Liver (tissue), 3 donors: ENCODE results near the gene SNRNP70.

ENCODE experiments used
- EGR1 ChIP-seq, 2 donors: IDR thresholded peaks; 2 replicates each; pipeline ENCODE4 v1.6.1; 2016 to 2018; ENCODE audit warnings: antibody characterized with exemption in 2 of 2, low read depth in 2 of 2
- FOXA1 ChIP-seq: IDR thresholded peaks from 2 replicates; pipeline ENCODE4 v1.6.1; 2016; ENCODE audit warnings: antibody characterized with exemption
- GABPA ChIP-seq, 2 donors: IDR thresholded peaks in 1 of 2; conservative IDR thresholded peaks in 1 of 2; 2 replicates each; pipeline ENCODE4 v1.6.1; 2016; ENCODE audit warnings: antibody characterized with exemption in 2 of 2, mild to moderate bottlenecking in 1 of 2, moderate library complexity in 1 of 2
- HNF4G ChIP-seq: IDR thresholded peaks from 2 replicates; pipeline ENCODE4 v1.6.1; 2016; ENCODE audit warnings: antibody characterized with exemption
- JUND ChIP-seq, 2 donors: IDR thresholded peaks; 2 replicates each; pipeline ENCODE4 v1.6.1; 2016; ENCODE audit warnings: antibody characterized with exemption in 2 of 2
- RAD21 ChIP-seq, 2 donors: IDR thresholded peaks; 2 replicates each; pipeline ENCODE4 v1.6.1; 2016; ENCODE audit warnings: antibody characterized with exemption in 2 of 2, mild to moderate bottlenecking in 2 of 2
- RXRA ChIP-seq, 2 donors: IDR thresholded peaks; 2 replicates each; pipeline ENCODE4 v1.6.1; 2017 to 2018; ENCODE audit warnings: antibody characterized with exemption in 2 of 2, mild to moderate bottlenecking in 1 of 2
- SP1 ChIP-seq: IDR thresholded peaks from 2 replicates; pipeline ENCODE4 v1.6.1; 2018; ENCODE audit warnings: antibody characterized with exemption, mild to moderate bottlenecking
- TAF1 ChIP-seq: conservative IDR thresholded peaks from 2 replicates; pipeline ENCODE4 v1.6.1; 2016; ENCODE audit warnings: antibody characterized with exemption, mild to moderate bottlenecking
- YY1 ChIP-seq: IDR thresholded peaks from 2 replicates; pipeline ENCODE4 v1.6.1; 2016; ENCODE audit warnings: antibody characterized with exemption, mild to moderate bottlenecking
- TF ChIP-seq, protein P1 (sequence below): fragments of 150-350 bp; IDR thresholded peaks from 2 replicates; pipeline ENCODE4 v1.5.1; 2017; ENCODE audit warnings: improper control_type of control experiment, low read depth, low read length; ENCODE audit not compliant: missing input control
- TF ChIP-seq, protein P2 (sequence below): IDR thresholded peaks from 2 replicates; pipeline ENCODE4 v1.6.1; 2016; ENCODE audit warnings: antibody characterized with exemption
- TF ChIP-seq, protein P3 (sequence below): IDR thresholded peaks from 2 replicates; pipeline ENCODE4 v1.6.1; 2016; ENCODE audit warnings: antibody characterized with exemption
- TF ChIP-seq, protein P4 (sequence below): IDR thresholded peaks from 2 replicates; pipeline ENCODE4 v1.6.1; 2016; ENCODE audit warnings: antibody characterized with exemption, mild to moderate bottlenecking
- donor health status: healthy.
- donor health status: healthy.

DNA sequence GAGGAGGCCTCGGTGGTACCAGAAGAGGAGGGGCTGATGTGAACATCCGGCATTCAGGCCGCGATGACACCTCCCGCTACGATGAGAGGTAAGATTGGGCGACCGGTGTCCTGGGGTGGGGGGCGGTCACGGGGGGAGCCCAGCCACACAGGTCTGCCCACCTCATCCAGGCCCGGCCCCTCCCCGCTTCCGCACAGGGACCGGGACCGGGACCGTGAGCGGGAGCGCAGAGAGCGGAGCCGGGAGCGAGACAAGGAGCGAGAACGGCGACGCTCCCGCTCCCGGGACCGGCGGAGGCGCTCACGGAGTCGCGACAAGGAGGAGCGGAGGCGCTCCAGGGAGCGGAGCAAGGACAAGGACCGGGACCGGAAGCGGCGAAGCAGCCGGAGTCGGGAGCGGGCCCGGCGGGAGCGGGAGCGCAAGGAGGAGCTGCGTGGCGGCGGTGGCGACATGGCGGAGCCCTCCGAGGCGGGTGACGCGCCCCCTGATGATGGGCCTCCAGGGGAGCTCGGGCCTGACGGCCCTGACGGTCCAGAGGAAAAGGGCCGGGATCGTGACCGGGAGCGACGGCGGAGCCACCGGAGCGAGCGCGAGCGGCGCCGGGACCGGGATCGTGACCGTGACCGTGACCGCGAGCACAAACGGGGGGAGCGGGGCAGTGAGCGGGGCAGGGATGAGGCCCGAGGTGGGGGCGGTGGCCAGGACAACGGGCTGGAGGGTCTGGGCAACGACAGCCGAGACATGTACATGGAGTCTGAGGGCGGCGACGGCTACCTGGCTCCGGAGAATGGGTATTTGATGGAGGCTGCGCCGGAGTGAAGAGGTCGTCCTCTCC lies 22.6 kb downstream of the SNRNP70 start:
- TF ChIP-seq, protein P1, sequence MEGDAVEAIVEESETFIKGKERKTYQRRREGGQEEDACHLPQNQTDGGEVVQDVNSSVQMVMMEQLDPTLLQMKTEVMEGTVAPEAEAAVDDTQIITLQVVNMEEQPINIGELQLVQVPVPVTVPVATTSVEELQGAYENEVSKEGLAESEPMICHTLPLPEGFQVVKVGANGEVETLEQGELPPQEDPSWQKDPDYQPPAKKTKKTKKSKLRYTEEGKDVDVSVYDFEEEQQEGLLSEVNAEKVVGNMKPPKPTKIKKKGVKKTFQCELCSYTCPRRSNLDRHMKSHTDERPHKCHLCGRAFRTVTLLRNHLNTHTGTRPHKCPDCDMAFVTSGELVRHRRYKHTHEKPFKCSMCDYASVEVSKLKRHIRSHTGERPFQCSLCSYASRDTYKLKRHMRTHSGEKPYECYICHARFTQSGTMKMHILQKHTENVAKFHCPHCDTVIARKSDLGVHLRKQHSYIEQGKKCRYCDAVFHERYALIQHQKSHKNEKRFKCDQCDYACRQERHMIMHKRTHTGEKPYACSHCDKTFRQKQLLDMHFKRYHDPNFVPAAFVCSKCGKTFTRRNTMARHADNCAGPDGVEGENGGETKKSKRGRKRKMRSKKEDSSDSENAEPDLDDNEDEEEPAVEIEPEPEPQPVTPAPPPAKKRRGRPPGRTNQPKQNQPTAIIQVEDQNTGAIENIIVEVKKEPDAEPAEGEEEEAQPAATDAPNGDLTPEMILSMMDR: no peak
- no peak for TF ChIP-seq RAD21 (IDR thresholded peaks at IDR 0.05)
- TF ChIP-seq, protein P2, sequence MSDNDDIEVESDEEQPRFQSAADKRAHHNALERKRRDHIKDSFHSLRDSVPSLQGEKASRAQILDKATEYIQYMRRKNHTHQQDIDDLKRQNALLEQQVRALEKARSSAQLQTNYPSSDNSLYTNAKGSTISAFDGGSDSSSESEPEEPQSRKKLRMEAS: no peak
- TF ChIP-seq, protein P3, sequence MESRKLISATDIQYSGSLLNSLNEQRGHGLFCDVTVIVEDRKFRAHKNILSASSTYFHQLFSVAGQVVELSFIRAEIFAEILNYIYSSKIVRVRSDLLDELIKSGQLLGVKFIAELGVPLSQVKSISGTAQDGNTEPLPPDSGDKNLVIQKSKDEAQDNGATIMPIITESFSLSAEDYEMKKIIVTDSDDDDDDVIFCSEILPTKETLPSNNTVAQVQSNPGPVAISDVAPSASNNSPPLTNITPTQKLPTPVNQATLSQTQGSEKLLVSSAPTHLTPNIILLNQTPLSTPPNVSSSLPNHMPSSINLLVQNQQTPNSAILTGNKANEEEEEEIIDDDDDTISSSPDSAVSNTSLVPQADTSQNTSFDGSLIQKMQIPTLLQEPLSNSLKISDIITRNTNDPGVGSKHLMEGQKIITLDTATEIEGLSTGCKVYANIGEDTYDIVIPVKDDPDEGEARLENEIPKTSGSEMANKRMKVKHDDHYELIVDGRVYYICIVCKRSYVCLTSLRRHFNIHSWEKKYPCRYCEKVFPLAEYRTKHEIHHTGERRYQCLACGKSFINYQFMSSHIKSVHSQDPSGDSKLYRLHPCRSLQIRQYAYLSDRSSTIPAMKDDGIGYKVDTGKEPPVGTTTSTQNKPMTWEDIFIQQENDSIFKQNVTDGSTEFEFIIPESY: no peak
- no peak for TF ChIP-seq EGR1 (IDR thresholded peaks at IDR 0.05; ENCODE audit: low read depth in 2 of 2)
- no peak for TF ChIP-seq JUND (IDR thresholded peaks at IDR 0.05)
- TF ChIP-seq, protein P4, sequence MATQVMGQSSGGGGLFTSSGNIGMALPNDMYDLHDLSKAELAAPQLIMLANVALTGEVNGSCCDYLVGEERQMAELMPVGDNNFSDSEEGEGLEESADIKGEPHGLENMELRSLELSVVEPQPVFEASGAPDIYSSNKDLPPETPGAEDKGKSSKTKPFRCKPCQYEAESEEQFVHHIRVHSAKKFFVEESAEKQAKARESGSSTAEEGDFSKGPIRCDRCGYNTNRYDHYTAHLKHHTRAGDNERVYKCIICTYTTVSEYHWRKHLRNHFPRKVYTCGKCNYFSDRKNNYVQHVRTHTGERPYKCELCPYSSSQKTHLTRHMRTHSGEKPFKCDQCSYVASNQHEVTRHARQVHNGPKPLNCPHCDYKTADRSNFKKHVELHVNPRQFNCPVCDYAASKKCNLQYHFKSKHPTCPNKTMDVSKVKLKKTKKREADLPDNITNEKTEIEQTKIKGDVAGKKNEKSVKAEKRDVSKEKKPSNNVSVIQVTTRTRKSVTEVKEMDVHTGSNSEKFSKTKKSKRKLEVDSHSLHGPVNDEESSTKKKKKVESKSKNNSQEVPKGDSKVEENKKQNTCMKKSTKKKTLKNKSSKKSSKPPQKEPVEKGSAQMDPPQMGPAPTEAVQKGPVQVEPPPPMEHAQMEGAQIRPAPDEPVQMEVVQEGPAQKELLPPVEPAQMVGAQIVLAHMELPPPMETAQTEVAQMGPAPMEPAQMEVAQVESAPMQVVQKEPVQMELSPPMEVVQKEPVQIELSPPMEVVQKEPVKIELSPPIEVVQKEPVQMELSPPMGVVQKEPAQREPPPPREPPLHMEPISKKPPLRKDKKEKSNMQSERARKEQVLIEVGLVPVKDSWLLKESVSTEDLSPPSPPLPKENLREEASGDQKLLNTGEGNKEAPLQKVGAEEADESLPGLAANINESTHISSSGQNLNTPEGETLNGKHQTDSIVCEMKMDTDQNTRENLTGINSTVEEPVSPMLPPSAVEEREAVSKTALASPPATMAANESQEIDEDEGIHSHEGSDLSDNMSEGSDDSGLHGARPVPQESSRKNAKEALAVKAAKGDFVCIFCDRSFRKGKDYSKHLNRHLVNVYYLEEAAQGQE: no peak
- no peak for TF ChIP-seq TAF1
- no peak for TF ChIP-seq YY1
- no peak for TF ChIP-seq FOXA1
- TF ChIP-seq RXRA (IDR thresholded peaks at IDR 0.05): no peak
- TF ChIP-seq GABPA (IDR thresholded peaks at IDR 0.05 in 1 of 2, conservative IDR thresholded peaks at IDR 0.05 in 1 of 2): no peak
- no peak for TF ChIP-seq SP1
- TF ChIP-seq HNF4G: no peak
